Trophoblast cell (in vitro differentiated cells and primary cell): ENCODE data around the gene F2RL3.

Source experiments
- DNase-seq, 2 donors: peaks; one replicate each; pipeline ENCODE4 v3.0.0-alpha.2; 2016
- H2AFZ ChIP-seq: 2 replicates; pipeline ENCODE4 v1.6.1; 2013; ENCODE audit warnings: low read length, moderate library complexity, mild to moderate bottlenecking; ENCODE audit not compliant: insufficient read depth, poor library complexity
- H2AK5ac ChIP-seq: 2 replicates; pipeline ENCODE4 v1.6.1; 2013; ENCODE audit warnings: mild to moderate bottlenecking, low read length
- H2BK120ac ChIP-seq: 2 replicates; pipeline ENCODE4 v1.6.1; 2013; ENCODE audit warnings: low read length, mild to moderate bottlenecking, moderate library complexity; ENCODE audit not compliant: insufficient read depth, poor library complexity
- H2BK12ac ChIP-seq: 2 replicates; pipeline ENCODE4 v1.6.1; 2013; ENCODE audit warnings: mild to moderate bottlenecking, low read length, moderate library complexity
- H2BK5ac ChIP-seq: 2 replicates; pipeline ENCODE4 v1.6.1; 2013; ENCODE audit warnings: low read length, low read depth, moderate library complexity, mild to moderate bottlenecking; ENCODE audit not compliant: poor library complexity
- H3K14ac ChIP-seq: 2 replicates; pipeline ENCODE4 v1.6.1; 2013; ENCODE audit warnings: mild to moderate bottlenecking, low read length
- H3K18ac ChIP-seq: 2 replicates; pipeline ENCODE4 v1.6.1; 2013; ENCODE audit warnings: mild to moderate bottlenecking, low read length
- H3K23ac ChIP-seq: 2 replicates; pipeline ENCODE4 v1.6.1; 2013; ENCODE audit warnings: low read length
- H3K27ac ChIP-seq: 2 replicates; pipeline ENCODE4 v1.5.1; 2013; ENCODE audit warnings: low read depth, mild to moderate bottlenecking, inconsistent platforms, low read length, moderate library complexity
- H3K27me3 ChIP-seq: 2 replicates; pipeline ENCODE4 v1.6.1; 2013; ENCODE audit warnings: inconsistent platforms, mild to moderate bottlenecking, low read length, moderate library complexity; ENCODE audit not compliant: insufficient read depth
- H3K36me3 ChIP-seq, 2 experiments: 1 replicate in 1 of 2; 2 replicates in 1 of 2; pipeline ENCODE4 v1.6.1; 2013; ENCODE audit warnings: low read length in 2 of 2, mild to moderate bottlenecking in 2 of 2, moderate library complexity in 1 of 2; ENCODE audit not compliant: insufficient read depth in 2 of 2, control insufficient read depth in 1 of 2
- H3K4ac ChIP-seq: 2 replicates; pipeline ENCODE4 v1.6.1; 2013; ENCODE audit warnings: low read depth, mild to moderate bottlenecking, low read length, moderate library complexity
- H3K4me1 ChIP-seq, 2 experiments: 1 replicate in 1 of 2; 2 replicates in 1 of 2; pipeline ENCODE4 v1.6.1; 2013; ENCODE audit warnings: low read length in 2 of 2, mild to moderate bottlenecking in 2 of 2, moderate library complexity in 1 of 2; ENCODE audit not compliant: insufficient read depth in 2 of 2, control insufficient read depth in 1 of 2
- H3K4me2 ChIP-seq: 2 replicates; pipeline ENCODE4 v1.6.1; 2013; ENCODE audit warnings: inconsistent platforms, mild to moderate bottlenecking, low read length, moderate library complexity
- H3K4me3 ChIP-seq: 2 replicates; pipeline ENCODE4 v1.5.1; 2013; ENCODE audit warnings: mild to moderate bottlenecking, low read depth, low read length, inconsistent platforms
- H3K79me1 ChIP-seq: one replicate; pipeline ENCODE4 v1.6.1; 2013; ENCODE audit warnings: low read length
- H3K79me2 ChIP-seq: 2 replicates; pipeline ENCODE4 v1.6.1; 2013; ENCODE audit warnings: low read length, mild to moderate bottlenecking; ENCODE audit not compliant: control insufficient read depth, insufficient read depth, poor library complexity
- H3K9ac ChIP-seq: 2 replicates; pipeline ENCODE4 v1.6.1; 2013; ENCODE audit warnings: mild to moderate bottlenecking, low read length
- H3K9me3 ChIP-seq: 2 replicates; pipeline ENCODE4 v1.6.1; 2013; ENCODE audit warnings: low read depth, mild to moderate bottlenecking, control low read depth, inconsistent platforms, low read length; ENCODE audit not compliant: insufficient read depth
- H4K12ac ChIP-seq: 2 replicates; pipeline ENCODE4 v1.6.1; 2013; ENCODE audit warnings: low read depth, mild to moderate bottlenecking, low read length, moderate library complexity
- H4K8ac ChIP-seq: 2 replicates; pipeline ENCODE4 v1.6.1; 2013; ENCODE audit warnings: low read depth, mild to moderate bottlenecking, low read length, moderate library complexity
- H4K91ac ChIP-seq: one replicate; pipeline ENCODE4 v1.6.1; 2013; ENCODE audit warnings: low read depth, mild to moderate bottlenecking, low read length, moderate library complexity
- WGBS: extraction: QIAGEN DNeasy Blood & Tissue Kit; methylation state at CpG from one replicate; pipeline ENCODE4 v1.1.7; 2013; ENCODE audit warnings: missing lambda C conversion rate; ENCODE audit not compliant: insufficient read length, insufficient coverage; ENCODE audit errors: extremely low coverage; 5-methylcytosine and 5-hydroxymethylcytosine counted together

F2RL3 gene

GRCh38 chr19:16898361-16899015, 9.7 kb downstream of the F2RL3 start:
- Histone ChIP-seq H2AFZ (no peak overlapping the region), H4K8ac (no peak overlapping the region), H2BK5ac (no peak overlapping the region), H3K4me3 (no peak overlapping the region), H3K79me1 (peaks cover 5% of the 10 kb centered on the region), H3K9me3 (peaks cover 10% of the 10 kb centered on the region), H3K18ac (no peak overlapping the region), H4K91ac (no peak overlapping the region), H2BK120ac (no peak overlapping the region), H3K4me2 (no peak overlapping the region), H3K79me2 (no peaks in the 10 kb centered on the region), H3K27ac (no peak overlapping the region), H2AK5ac (no peak overlapping the region), H3K14ac (no peak overlapping the region), H4K12ac (no peak overlapping the region), H3K4ac (no peak overlapping the region), H3K9ac (no peak overlapping the region), H2BK12ac (no peak overlapping the region), H3K27me3 (peaks cover 5% of the 10 kb centered on the region), H3K23ac (no peak overlapping the region), H3K4me1 (peaks cover 6 to 12% of the 10 kb centered on the region in 2 experiments), H3K36me3 (no peaks in the 10 kb centered on the region)
- DNase-seq = no peak
- no CpG with 5 or more reads among the region's 12 CpGs for WGBS

- DNase-seq = peak in 1 of 2 donors; percentile 63
- H3K4me3 ChIP-seq = peak overlapping the region; percentile 10
- WGBS = no CpG with 5 or more reads among the region's 7 CpGs
Observed at GRCh38 chr19:16899566-16900075, 10.8 kb downstream of the F2RL3 start.

GRCh38 chr19:16901491-16902175, 12.8 kb downstream of the F2RL3 start:
- no peak overlapping the region for H3K18ac ChIP-seq
- no peak overlapping the region for H4K8ac ChIP-seq
- H3K4ac ChIP-seq = no peak overlapping the region
- H4K91ac ChIP-seq = no peak overlapping the region
- H3K9me3 ChIP-seq = peaks cover 13% of the 10 kb centered on the region
- no peak overlapping the region for H3K4me2 ChIP-seq
- H3K27me3 ChIP-seq = peaks cover under 1% of the 10 kb centered on the region
- H3K27ac ChIP-seq = no peak overlapping the region
- H3K36me3 ChIP-seq = no peaks in the 10 kb centered on the region
- no peak overlapping the region for H2AFZ ChIP-seq
- H2BK120ac ChIP-seq = no peak overlapping the region
- WGBS = no CpG with 5 or more reads among the region's 19 CpGs
- H4K12ac ChIP-seq = no peak overlapping the region
- no peak overlapping the region for H3K9ac ChIP-seq
- H2AK5ac ChIP-seq = no peak overlapping the region
- H3K4me1 ChIP-seq = peaks cover under 1 to 5% of the 10 kb centered on the region in 2 experiments
- H3K4me3 ChIP-seq = no peak overlapping the region
- H3K23ac ChIP-seq = no peak overlapping the region
- H2BK12ac ChIP-seq = no peak overlapping the region
- peaks cover 3% of the 10 kb centered on the region for H3K79me1 ChIP-seq
- H3K79me2 ChIP-seq = no peaks in the 10 kb centered on the region
- no peak overlapping the region for H2BK5ac ChIP-seq
- no peak for DNase-seq
- no peak overlapping the region for H3K14ac ChIP-seq

More at GRCh38 chr19:16899566-16900075, 10.8 kb downstream of the F2RL3 start:
- Histone ChIP-seq H2BK120ac (no peak overlapping the region), H3K9me3 (peaks cover 13% of the 10 kb centered on the region), H2AK5ac (no peak overlapping the region), H3K4ac (no peak overlapping the region), H2AFZ (no peak overlapping the region), H3K9ac (no peak overlapping the region), H2BK12ac (no peak overlapping the region), H3K36me3 (no peaks in the 10 kb centered on the region), H2BK5ac (no peak overlapping the region), H3K4me2 (no peak overlapping the region), H4K8ac (no peak overlapping the region), H3K79me1 (peaks cover 5% of the 10 kb centered on the region), H3K23ac (no peak overlapping the region), H3K14ac (no peak overlapping the region), H3K27ac (no peak overlapping the region), H3K18ac (no peak overlapping the region), H3K4me1 (peaks cover 6 to 12% of the 10 kb centered on the region in 2 experiments), H4K12ac (no peak overlapping the region), H3K79me2 (no peaks in the 10 kb centered on the region), H3K27me3 (peaks cover 5% of the 10 kb centered on the region), H4K91ac (no peak overlapping the region)

GRCh38 chr19:16902545-16902944, 13.7 kb downstream of the F2RL3 start:
- peaks cover 0 to 3% of the 10 kb centered on the region in 2 experiments for H3K4me1 ChIP-seq
- no CpG with 5 or more reads among the region's 12 CpGs for whole genome bisulfite sequencing

More at GRCh38 chr19:16902545-16902944, 13.7 kb downstream of the F2RL3 start:
- Histone ChIP-seq H2AK5ac (no peak overlapping the region), H4K91ac (no peak overlapping the region), H3K27ac (no peak overlapping the region), H4K12ac (no peak overlapping the region), H2BK120ac (no peak overlapping the region), H3K9ac (no peak overlapping the region), H3K9me3 (peaks cover 9% of the 10 kb centered on the region), H3K4ac (no peak overlapping the region), H3K18ac (no peak overlapping the region), H2AFZ (no peak overlapping the region), H3K23ac (no peak overlapping the region), H3K4me2 (no peak overlapping the region), H2BK5ac (no peak overlapping the region), H3K36me3 (no peaks in the 10 kb centered on the region), H3K27me3 (no peaks in the 10 kb centered on the region), H2BK12ac (no peak overlapping the region), H3K79me1 (peaks cover under 1% of the 10 kb centered on the region), H4K8ac (no peak overlapping the region), H3K4me3 (peak overlapping the region; percentile 36), H3K14ac (no peak overlapping the region), H3K79me2 (no peaks in the 10 kb centered on the region)
- no peak for DNase-seq
